ENCODE results near the gene SLC16A4.
"Not testable (repeated sequence)": the region's sequence is repeated elsewhere in the genome, so short reads cannot be mapped to it uniquely, and the experiment has no call there.

Gene SLC16A4

GRCh38 chr1:110408488-110408887 lies 17.7 kb upstream of the SLC16A4 start:
- no peak for DNase-seq (ENCODE audit: low read depth)
- TF ChIP-seq CTCF (conservative IDR thresholded peaks at IDR 0.05; ENCODE audit: low read depth, low read length) = no peak
- H3K4me3 ChIP-seq (ENCODE audit: low read length) = peak overlapping the region; percentile 96

DNA sequence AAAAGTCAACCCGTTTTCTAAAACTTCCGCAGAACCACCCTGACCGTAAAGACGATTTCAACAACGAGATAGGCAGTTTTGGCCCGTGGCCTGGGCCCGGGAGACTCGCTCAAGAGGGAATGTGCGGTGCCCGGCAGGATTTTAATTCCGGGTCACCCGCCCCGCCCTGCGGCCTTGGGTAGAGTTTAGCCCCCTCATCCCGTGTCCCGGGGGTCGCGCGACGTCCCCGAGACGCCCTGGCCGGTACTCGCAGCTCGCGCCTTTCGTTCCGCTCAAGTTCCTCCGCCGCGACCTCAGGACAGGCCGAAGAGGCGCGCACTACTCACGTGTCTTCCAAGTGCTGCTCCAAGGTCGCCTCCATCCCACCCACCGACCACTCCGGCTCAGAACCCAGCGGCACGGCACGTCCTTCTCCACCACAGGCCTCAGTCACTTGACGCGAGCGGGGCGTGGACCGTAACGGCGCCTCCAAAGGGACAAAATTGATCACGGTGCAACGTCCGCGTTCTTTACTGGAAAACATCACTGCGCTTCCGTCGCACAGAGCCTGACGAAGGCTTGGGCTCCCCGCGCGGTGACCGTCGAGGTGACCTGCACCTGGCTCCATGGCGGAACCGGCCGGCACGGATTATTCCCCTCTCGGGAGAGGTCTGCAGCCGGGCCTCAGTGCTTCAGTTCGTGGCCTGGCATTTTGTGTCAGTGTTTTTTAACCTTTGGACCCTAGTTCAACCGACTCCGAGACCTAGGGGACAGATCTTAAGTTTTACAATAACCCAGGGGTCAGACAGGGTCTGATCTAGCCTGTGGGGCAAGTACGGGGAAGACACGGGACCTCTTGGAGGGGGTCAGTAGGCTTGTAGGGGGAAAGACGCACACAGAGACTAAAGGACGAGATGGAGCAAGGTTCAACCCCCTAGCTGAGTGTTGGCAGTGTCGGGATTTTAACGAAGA lies 16.7 kb upstream of the SLC16A4 start, which contains the start of gene LAMTOR5:
TSS of gene LAMTOR5 (minus strand) at position 435 of the 951 bp plus-strand sequence. CDS start at position 361, 74 bp downstream.
- no peak for TF ChIP-seq CTCF (conservative IDR thresholded peaks at IDR 0.05; ENCODE audit: low read depth, low read length)
- H3K4me3 ChIP-seq (ENCODE audit: low read length) = peak within 1 kb of the TSS; percentile 96
- DNase-seq (ENCODE audit: low read depth) = peak; percentile 67

GRCh38 chr1:110406407-110406806 lies 15.6 kb upstream of the SLC16A4 start:
- peak overlapping the region; percentile 96 for H3K4me3 ChIP-seq (ENCODE audit: low read length)

GRCh38 chr1:110404401-110404800 lies 13.6 kb upstream of the SLC16A4 start:
- no peak for TF ChIP-seq CTCF (conservative IDR thresholded peaks at IDR 0.05; ENCODE audit: low read depth, low read length)
- DNase-seq (ENCODE audit: low read depth) = no peak
- H3K4me3 ChIP-seq (ENCODE audit: low read length) = no peak overlapping the region

More at GRCh38 chr1:110406407-110406806, 15.6 kb upstream of the SLC16A4 start:
- not testable (repeated sequence) for DNase-seq (ENCODE audit: low read depth)

DNA sequence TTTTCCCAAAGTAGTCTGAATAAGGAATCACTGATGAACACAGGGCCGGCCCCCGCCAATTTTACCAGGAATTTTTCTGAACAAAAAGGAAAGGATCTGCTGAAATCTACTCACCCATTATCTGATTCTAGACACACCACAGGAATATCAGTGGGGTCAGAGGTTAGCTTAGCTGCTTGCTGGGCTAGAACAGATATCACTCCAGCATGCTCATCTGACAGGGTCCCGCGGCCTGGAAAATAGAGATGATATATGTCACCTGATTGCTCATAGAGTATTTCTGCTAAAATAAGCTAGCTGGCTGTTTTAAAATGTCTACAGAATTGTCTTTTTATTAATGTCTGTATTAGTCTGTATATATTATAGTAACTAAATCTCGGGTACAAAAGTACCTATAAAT lies 13.0 kb upstream of the SLC16A4 start:
- no peak for DNase-seq (ENCODE audit: low read depth)

DNA sequence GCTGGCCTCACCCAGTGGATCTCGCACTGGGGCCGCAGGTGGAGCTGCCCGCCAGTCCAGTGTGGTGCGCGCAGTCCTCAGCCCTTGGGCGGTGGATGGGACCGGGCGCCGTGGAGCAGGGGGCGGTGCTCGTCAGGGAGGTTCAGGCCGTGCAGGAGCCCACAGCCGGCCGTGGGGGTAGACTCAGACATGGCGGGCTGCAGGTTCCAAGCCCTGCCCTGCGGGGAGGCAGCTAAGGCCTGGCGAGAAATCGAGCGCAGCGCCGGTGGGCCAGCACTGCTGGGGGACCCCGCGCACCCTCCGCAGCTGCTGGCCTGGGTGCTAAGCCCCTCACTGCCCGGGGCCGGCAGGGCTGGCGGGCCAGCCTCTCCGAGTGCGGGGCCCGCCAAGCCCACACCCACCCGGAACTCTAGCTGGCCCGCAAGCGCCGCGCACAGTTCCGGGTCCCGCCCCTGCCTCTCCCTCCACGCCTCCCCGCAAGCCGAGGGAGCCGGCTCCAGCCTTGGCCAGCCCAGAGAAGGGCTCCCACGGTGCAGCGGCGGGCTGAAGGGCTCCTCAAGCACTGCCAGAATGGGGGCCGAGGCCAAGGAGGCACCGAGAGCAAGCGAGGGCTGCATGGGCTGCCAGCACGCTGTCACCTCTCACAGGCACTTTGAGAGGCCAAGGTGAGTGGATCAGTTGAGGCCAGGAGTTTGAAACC lies 5.6 kb upstream of the SLC16A4 start:
- DNase-seq (ENCODE audit: low read depth) = not testable (repeated sequence)

More for the DNA sequence above, 13.0 kb upstream of the SLC16A4 start:
- no peak overlapping the region for H3K4me3 ChIP-seq (ENCODE audit: low read length)
- no peak for TF ChIP-seq CTCF (conservative IDR thresholded peaks at IDR 0.05; ENCODE audit: low read depth, low read length)

DNA sequence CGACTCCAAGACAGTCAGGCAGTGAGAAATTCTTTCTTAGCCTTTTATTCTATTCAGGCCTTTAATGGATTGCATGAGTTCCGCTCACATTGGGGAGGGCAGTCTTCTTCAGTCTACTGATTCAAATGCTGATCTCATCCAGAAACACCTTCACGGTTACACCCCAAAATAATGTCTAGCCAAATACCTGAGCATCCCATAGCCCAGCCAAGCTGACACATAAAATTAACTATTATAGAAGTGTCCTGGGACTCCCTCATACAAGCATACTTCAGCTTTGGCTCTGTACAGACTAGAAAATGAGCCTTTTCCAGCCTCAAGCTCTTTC lies 3.6 kb upstream of the SLC16A4 start:
- no peak for DNase-seq (ENCODE audit: low read depth)
- H3K4me3 ChIP-seq (ENCODE audit: low read length) = no peak overlapping the region
- no peak for TF ChIP-seq CTCF (conservative IDR thresholded peaks at IDR 0.05; ENCODE audit: low read depth, low read length)

More for the DNA sequence above, 5.6 kb upstream of the SLC16A4 start:
- H3K4me3 ChIP-seq (ENCODE audit: low read length) = not testable (repeated sequence)
